ENCODE measurements around the gene TBX4.
"Not testable (repeated sequence)": the region's sequence is repeated elsewhere in the genome, so short reads cannot be mapped to it uniquely, and the experiment has no call there.

TBX4 gene

DNA sequence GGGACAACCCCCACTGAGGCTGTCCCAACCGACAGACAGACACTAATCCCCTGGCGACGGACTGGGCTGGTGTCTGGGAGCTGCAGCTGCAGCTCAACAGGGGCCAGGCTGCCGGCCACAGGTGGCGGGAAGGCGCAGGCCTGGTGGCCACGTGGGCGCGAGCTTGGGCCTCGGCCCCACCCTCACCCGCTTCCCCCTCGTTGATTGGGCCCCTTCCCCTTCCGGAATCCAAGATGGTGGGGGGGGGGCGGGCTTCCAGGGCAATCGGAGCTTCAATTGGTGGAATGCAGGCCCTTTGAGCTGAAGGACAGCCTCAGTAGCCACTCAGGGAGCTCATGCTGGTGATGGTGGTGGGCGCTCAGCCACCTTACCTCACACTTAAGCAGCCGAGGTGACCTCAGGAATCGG is 8.7 kb upstream of the TBX4 start:
- Histone ChIP-seq H3K9me3 (ENCODE audit: control insufficient read depth in 5 of 5, low read length in 5 of 5) (no peaks in the 10 kb centered on the region), H3K9ac (ENCODE audit: low read length in 5 of 5) (no peak overlapping the region), H3K4me1 (ENCODE audit: control insufficient read depth in 5 of 5, insufficient read depth in 5 of 5, low read length in 5 of 5) (peaks cover 0 to 2% (median 0%) of the 10 kb centered on the region in 5 donors), H3K27me3 (ENCODE audit: control insufficient read depth in 5 of 5, insufficient read depth in 4 of 5, low read length in 5 of 5) (peaks cover 0 to 14% (median 13%) of the 10 kb centered on the region in 5 donors), H3K4me3 (ENCODE audit: low read depth in 1 of 5, low read length in 5 of 5) (peak overlapping the region in 1 of 5 donors; percentile 40), H3K36me3 (ENCODE audit: control insufficient read depth in 5 of 5, insufficient read depth in 5 of 5, low read length in 5 of 5) (no peaks in the 10 kb centered on the region), H3K27ac (ENCODE audit: low read depth, low read length) (no peak overlapping the region)

DNA sequence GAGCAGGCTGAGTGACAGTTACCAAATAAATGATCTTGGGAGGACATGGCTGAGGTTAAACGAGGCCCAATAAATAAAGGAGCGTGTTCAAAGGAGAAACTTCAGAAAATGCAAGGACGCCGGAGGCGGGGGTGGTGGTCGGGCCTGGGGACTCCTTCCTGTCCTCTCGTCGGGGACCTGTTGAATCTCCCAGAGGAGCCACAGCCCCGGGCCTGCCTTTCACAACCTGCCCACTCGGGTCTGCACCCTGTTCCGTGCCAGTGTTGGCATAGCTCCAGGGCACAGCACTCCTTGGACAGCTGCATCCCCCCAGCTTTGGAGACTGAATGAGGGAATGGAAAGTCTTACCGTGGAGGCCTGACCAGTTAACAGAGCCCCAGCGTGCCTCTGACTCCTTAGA is 8.1 kb upstream of the TBX4 start:
- Histone ChIP-seq H3K36me3 (ENCODE audit: control insufficient read depth in 5 of 5, insufficient read depth in 5 of 5, low read length in 5 of 5) (no peaks in the 10 kb centered on the region), H3K27ac (ENCODE audit: low read depth, low read length) (no peak overlapping the region), H3K9me3 (ENCODE audit: control insufficient read depth in 5 of 5, low read length in 5 of 5) (no peaks in the 10 kb centered on the region), H3K9ac (ENCODE audit: low read length in 5 of 5) (no peak overlapping the region), H3K27me3 (ENCODE audit: control insufficient read depth in 5 of 5, insufficient read depth in 4 of 5, low read length in 5 of 5) (peaks cover 0 to 14% (median 13%) of the 10 kb centered on the region in 5 donors), H3K4me1 (ENCODE audit: control insufficient read depth in 5 of 5, insufficient read depth in 5 of 5, low read length in 5 of 5) (peaks cover 0 to 2% (median 0%) of the 10 kb centered on the region in 5 donors), H3K4me3 (ENCODE audit: low read depth in 1 of 5, low read length in 5 of 5) (peak overlapping the region in 1 of 5 donors; percentile 40)

DNA sequence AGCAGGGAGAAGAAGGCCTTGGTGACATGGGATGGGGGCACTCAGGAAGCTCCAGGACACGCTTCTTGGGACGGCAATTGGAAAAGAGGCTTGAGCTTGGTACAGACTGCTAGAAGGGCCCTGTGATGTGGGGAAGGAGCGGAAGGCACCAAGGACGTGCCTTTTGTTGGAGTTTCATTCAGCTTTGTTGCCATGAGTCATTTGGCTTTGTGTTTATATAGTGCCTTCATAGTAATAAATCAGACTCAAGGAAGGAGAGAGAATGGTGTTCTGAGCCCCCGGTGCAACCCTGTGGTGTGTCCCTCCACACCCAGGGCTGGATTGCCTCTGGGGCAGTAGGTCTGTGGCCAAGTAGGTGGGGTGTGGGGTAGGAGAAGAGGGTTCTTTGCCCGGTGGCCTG is 7.4 kb upstream of the TBX4 start:
- Histone ChIP-seq H3K9ac (ENCODE audit: low read length in 5 of 5) (no peak overlapping the region), H3K9me3 (ENCODE audit: control insufficient read depth in 5 of 5, low read length in 5 of 5) (no peaks in the 10 kb centered on the region), H3K27ac (ENCODE audit: low read depth, low read length) (no peak overlapping the region), H3K27me3 (ENCODE audit: control insufficient read depth in 5 of 5, insufficient read depth in 4 of 5, low read length in 5 of 5) (peaks cover 0 to 14% (median 11%) of the 10 kb centered on the region in 5 donors), H3K4me1 (ENCODE audit: control insufficient read depth in 5 of 5, insufficient read depth in 5 of 5, low read length in 5 of 5) (peaks cover 0 to 2% (median 0%) of the 10 kb centered on the region in 5 donors), H3K4me3 (ENCODE audit: low read depth in 1 of 5, low read length in 5 of 5) (no peak overlapping the region), H3K36me3 (ENCODE audit: control insufficient read depth in 5 of 5, insufficient read depth in 5 of 5, low read length in 5 of 5) (no peaks in the 10 kb centered on the region)

DNA sequence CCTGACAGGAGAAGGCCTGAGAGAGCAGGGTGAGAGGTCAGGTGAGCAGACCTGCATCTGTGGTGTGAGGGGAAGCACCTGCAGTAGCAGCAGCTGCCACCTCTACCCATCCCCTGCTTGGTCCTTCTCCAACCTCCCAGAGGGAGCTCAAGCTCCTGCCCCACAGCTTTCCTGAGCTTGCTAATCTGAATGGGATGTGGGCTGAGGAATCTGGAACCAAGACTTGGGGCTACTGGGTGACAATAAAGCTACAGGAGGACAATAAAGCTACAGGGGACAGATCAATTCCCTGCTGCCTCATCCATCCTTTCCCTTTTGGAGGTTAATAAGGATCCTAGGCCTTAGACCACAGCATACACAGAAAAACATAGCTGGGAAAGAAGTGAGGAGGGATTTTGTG is 4.9 kb upstream of the TBX4 start:
- Histone ChIP-seq H3K27ac (ENCODE audit: low read depth, low read length) (no peak overlapping the region), H3K4me1 (ENCODE audit: control insufficient read depth in 5 of 5, insufficient read depth in 5 of 5, low read length in 5 of 5) (peaks cover 0 to 16% (median 13%) of the 10 kb centered on the region in 5 donors), H3K36me3 (ENCODE audit: control insufficient read depth in 5 of 5, insufficient read depth in 5 of 5, low read length in 5 of 5) (no peaks in the 10 kb centered on the region), H3K9ac (ENCODE audit: low read length in 5 of 5) (no peak overlapping the region), H3K27me3 (ENCODE audit: control insufficient read depth in 5 of 5, insufficient read depth in 4 of 5, low read length in 5 of 5) (peaks cover under 1 to 33% (median 21%) of the 10 kb centered on the region in 5 donors), H3K4me3 (ENCODE audit: low read depth in 1 of 5, low read length in 5 of 5) (no peak overlapping the region), H3K9me3 (ENCODE audit: control insufficient read depth in 5 of 5, low read length in 5 of 5) (no peaks in the 10 kb centered on the region)

DNA sequence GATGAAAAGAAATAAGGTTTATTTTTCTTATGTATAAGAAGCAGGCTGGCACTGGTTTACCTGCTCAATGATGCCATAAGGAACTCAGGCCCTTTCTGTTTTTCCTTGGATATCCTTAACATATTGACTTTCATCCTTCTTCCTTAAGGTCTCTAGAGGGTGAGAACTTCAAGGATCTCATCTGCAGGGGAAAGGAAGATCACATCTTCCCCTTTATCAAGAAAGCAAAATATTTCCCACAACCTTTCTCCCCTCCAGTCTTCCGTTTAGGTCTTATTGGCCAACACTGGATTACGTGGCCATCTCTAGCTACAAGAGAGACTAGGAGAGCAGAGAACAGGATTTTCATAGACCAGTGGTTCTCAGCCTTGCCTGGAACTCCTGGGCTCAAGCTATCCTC is 4.2 kb upstream of the TBX4 start:
- peaks cover 3 to 37% (median 25%) of the 10 kb centered on the region in 5 donors for H3K27me3 ChIP-seq (ENCODE audit: control insufficient read depth in 5 of 5, insufficient read depth in 4 of 5, low read length in 5 of 5)
- H3K4me3 ChIP-seq (ENCODE audit: low read depth in 1 of 5, low read length in 5 of 5): no peak overlapping the region
- H3K36me3 ChIP-seq (ENCODE audit: control insufficient read depth in 5 of 5, insufficient read depth in 5 of 5, low read length in 5 of 5): no peaks in the 10 kb centered on the region
- H3K27ac ChIP-seq (ENCODE audit: low read depth, low read length): no peak overlapping the region
- H3K9ac ChIP-seq (ENCODE audit: low read length in 5 of 5): no peak overlapping the region
- H3K4me1 ChIP-seq (ENCODE audit: control insufficient read depth in 5 of 5, insufficient read depth in 5 of 5, low read length in 5 of 5): peaks cover 0 to 20% (median 16%) of the 10 kb centered on the region in 5 donors
- no peaks in the 10 kb centered on the region for H3K9me3 ChIP-seq (ENCODE audit: control insufficient read depth in 5 of 5, low read length in 5 of 5)

DNA sequence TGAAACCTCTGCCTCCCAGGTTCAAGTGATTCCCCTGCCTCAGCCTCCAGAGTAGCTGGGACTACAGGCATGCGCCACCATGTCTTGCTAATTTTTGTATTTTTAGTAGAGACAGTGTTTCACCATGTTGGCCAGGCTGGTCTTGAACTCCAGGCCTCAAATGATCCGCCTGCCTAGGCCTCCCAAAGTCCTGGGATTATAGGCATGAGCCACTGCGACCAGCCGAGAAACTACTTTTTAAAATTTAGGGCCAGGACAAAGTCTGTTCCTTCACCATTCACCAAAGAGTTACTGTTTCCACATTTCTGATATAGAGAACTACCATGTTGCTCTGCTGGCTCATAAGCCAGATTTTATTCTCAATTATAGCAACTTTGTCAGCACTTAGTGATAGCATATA is 3.1 kb upstream of the TBX4 start:
- not testable (repeated sequence) for H3K9ac ChIP-seq (ENCODE audit: low read length in 5 of 5); H3K4me3 ChIP-seq (ENCODE audit: low read depth in 1 of 5, low read length in 5 of 5); H3K27ac ChIP-seq (ENCODE audit: low read depth, low read length); H3K9me3 ChIP-seq (ENCODE audit: control insufficient read depth in 5 of 5, low read length in 5 of 5); H3K36me3 ChIP-seq (ENCODE audit: control insufficient read depth in 5 of 5, insufficient read depth in 5 of 5, low read length in 5 of 5)
- H3K27me3 ChIP-seq (ENCODE audit: control insufficient read depth in 5 of 5, insufficient read depth in 4 of 5, low read length in 5 of 5): peaks cover 3 to 41% (median 21%) of the 10 kb centered on the region in 5 donors
- H3K4me1 ChIP-seq (ENCODE audit: control insufficient read depth in 5 of 5, insufficient read depth in 5 of 5, low read length in 5 of 5): peaks cover 0 to 19% (median 17%) of the 10 kb centered on the region in 5 donors

DNA sequence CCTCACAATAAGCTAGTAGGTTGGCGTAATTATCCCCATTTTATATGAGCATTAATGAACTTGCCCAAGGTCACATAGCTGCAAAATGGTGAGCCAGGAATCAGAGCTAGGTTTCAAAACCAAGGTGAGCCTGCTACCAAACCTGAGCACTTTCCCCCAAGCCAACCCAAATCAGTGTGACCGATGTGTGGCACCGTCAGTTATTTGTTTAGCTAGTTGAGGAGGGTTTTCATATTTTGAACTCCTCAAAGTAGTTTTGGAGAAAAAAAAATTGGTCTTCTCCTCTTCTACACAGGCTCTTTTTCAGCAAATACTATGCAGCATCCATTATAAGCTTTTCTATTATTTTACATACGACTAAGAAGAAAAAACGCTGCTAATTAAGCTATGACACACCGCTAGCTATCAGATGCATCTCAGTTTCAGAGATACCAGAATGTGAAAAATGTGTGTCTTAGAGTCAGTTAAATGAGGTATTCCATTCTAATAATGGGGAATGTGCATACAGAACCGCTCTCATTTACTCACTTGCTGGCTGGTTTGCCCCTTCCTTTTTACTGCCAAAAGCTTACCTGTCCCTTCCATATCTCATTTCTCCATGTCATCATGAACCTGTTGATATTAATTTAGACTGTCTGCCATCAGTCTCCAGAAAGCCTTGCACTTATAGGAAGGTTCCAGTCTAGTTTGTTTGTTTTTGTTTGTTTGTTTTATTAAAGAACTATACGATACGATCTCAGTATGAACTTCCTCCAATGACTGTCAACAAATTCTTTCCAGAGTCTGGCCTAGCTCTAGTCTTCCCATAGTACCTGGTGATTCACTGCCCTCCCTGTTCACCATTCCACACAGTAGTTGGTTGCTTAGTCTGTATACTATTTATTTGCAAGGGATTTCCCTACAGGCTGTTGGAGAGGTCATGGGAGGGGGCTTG is 2.2 kb upstream of the TBX4 start:
- Histone ChIP-seq H3K4me1 (ENCODE audit: control insufficient read depth in 5 of 5, insufficient read depth in 5 of 5, low read length in 5 of 5) (peaks cover 0 to 27% (median 26%) of the 10 kb centered on the region in 5 donors), H3K9ac (ENCODE audit: low read length in 5 of 5) (no peak overlapping the region), H3K9me3 (ENCODE audit: control insufficient read depth in 5 of 5, low read length in 5 of 5) (no peaks in the 10 kb centered on the region), H3K36me3 (ENCODE audit: control insufficient read depth in 5 of 5, insufficient read depth in 5 of 5, low read length in 5 of 5) (no peaks in the 10 kb centered on the region), H3K4me3 (ENCODE audit: low read depth in 1 of 5, low read length in 5 of 5) (no peak overlapping the region), H3K27me3 (ENCODE audit: control insufficient read depth in 5 of 5, insufficient read depth in 4 of 5, low read length in 5 of 5) (peaks cover 7 to 41% (median 25%) of the 10 kb centered on the region in 5 donors), H3K27ac (ENCODE audit: low read depth, low read length) (no peak overlapping the region)

DNA sequence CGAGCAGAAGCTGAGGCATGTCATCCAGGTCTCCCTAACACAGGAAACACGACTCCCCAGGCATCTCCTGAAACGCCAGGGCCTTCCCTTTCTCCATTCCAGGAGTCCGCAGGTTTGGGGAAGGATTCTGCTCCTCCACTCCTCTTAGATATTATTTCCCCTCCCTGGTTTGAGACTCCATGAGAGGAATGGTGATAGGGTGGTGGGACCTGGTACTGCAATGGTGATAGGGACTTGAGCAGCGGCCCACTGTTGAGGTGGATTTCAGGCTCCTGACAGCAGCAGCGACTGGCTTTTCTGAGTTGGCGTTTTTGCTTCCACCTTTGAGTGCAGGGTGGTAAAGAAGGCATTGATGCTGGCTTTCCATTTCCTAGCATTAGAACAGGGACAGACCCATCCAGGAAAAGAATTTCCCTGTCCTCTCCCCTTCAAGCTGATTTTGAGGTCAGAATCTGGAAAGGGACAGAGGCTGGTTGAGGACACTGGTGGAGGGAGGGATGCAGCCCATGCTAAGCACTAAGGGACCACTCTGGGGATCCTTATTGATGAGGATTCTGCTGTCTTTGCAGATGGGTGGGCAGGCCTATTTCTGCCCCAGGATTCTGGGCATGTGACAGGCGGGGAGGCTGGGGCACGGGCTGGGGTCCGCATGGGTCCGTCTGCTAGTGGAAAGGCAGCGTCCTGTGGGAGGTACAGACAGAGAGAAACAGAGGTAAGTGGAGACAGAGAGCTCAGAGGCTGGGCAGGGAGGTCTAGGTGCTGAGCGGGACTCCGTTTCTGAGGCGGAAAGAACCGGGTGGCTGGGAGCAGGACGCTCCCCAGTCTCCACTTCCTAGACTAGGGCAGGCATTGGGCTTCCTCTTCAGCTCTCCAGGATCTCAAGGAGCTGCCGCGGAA is 1.3 kb upstream of the TBX4 start:
- Histone ChIP-seq H3K27me3 (ENCODE audit: control insufficient read depth in 5 of 5, insufficient read depth in 4 of 5, low read length in 5 of 5) (peaks cover 16 to 48% (median 32%) of the 10 kb centered on the region in 5 donors), H3K36me3 (ENCODE audit: control insufficient read depth in 5 of 5, insufficient read depth in 5 of 5, low read length in 5 of 5) (no peaks in the 10 kb centered on the region), H3K9ac (ENCODE audit: low read length in 5 of 5) (no peak overlapping the region), H3K4me1 (ENCODE audit: control insufficient read depth in 5 of 5, insufficient read depth in 5 of 5, low read length in 5 of 5) (peaks cover 0 to 28% (median 27%) of the 10 kb centered on the region in 5 donors), H3K4me3 (ENCODE audit: low read depth in 1 of 5, low read length in 5 of 5) (peak overlapping the region in 2 of 5 donors; percentile 48 to 60), H3K9me3 (ENCODE audit: control insufficient read depth in 5 of 5, low read length in 5 of 5) (no peaks in the 10 kb centered on the region), H3K27ac (ENCODE audit: low read depth, low read length) (no peak overlapping the region)

DNA sequence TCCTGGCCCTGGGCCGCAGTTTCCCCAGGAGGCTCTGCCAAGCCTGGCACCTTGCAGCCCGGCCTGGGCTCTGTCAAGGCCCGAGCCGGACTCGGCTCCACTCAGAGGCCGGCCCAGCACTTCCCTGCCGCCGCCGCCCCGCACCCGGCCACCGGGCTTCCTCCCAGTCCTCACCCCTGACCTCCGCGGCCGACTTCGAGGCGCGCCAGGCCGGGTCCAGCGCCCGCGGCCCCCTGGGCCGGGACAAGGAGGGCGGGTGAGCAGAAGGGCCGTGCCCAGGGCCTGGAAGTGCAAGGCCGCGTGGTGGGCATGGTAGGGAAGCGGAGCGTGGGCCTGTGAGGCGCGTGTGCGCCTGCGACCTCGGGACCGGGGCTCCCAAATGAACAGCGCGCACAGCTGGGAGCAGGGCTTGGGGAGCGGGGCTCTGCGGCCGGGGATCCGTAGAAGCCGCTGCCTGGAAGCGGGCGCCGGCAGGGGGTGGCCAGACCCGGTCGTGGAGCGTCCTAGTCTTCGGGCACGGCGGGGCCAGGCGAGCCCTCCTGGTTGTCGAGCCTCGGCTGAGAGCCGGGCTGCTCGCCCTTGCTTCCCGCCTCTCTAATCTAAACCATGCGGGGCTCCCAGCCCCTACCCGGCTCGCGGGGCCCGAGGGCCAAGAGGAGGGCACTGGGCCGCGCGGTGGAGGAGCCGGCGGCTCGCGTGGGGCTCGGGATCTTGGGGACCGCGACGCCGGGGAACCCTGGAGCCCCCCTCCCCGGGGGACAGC is 503 bp upstream of the TBX4 start:
- peaks cover 0 to 28% (median 27%) of the 10 kb centered on the region in 5 donors for H3K4me1 ChIP-seq (ENCODE audit: control insufficient read depth in 5 of 5, insufficient read depth in 5 of 5, low read length in 5 of 5)
- no peaks in the 10 kb centered on the region for H3K36me3 ChIP-seq (ENCODE audit: control insufficient read depth in 5 of 5, insufficient read depth in 5 of 5, low read length in 5 of 5)
- H3K4me3 ChIP-seq (ENCODE audit: low read depth in 1 of 5, low read length in 5 of 5): peak overlapping the region in 4 of 5 donors; percentile 42 to 60 (median 53)
- H3K9ac ChIP-seq (ENCODE audit: low read length in 5 of 5): peak overlapping the region in 1 of 5 donors; percentile 45
- H3K27ac ChIP-seq (ENCODE audit: low read depth, low read length): no peak overlapping the region
- H3K27me3 ChIP-seq (ENCODE audit: control insufficient read depth in 5 of 5, insufficient read depth in 4 of 5, low read length in 5 of 5): peaks cover 20 to 55% (median 39%) of the 10 kb centered on the region in 5 donors
- no peaks in the 10 kb centered on the region for H3K9me3 ChIP-seq (ENCODE audit: control insufficient read depth in 5 of 5, low read length in 5 of 5)

All from subcutaneous abdominal adipose tissue (tissue), 5 donors.